HepG2 (cell line): ENCODE results near the gene APOA1. TPM values are rescaled to one million over a fixed set of nuclear protein-coding genes. Genes with fewer than 3 reads are reported as not detected.

ENCODE experiments used
- CBX2 ChIP-seq, 2 experiments: fragments of 200-600 bp in 1 of 2; sonication (generic); formaldehyde crosslinking in 1 of 2; IDR thresholded peaks; 2 replicates each; pipeline versions ENCODE4 v1.7.0 to v1.8.1; 2018 to 2022; ENCODE audit warnings: low read depth in 2 of 2, low read length in 1 of 2, mild to moderate bottlenecking in 1 of 2, missing genetic modification reagents in 1 of 2
- DPF2 ChIP-seq: sonication (generic); formaldehyde crosslinking; IDR thresholded peaks from 2 replicates; pipeline ENCODE4 v1.4.0; 2020; ENCODE audit warnings: mild to moderate bottlenecking, low read depth, missing genetic modification reagents, borderline replicate concordance
- ELF3 ChIP-seq: IDR thresholded peaks from 2 replicates; pipeline ENCODE4 v1.6.1; 2016; ENCODE audit warnings: missing genetic modification reagents, missing compliant biosample characterization
- IRX3 ChIP-seq: sonication (generic); formaldehyde crosslinking; IDR thresholded peaks from 2 replicates; pipeline ENCODE4 v1.8.1; 2023; ENCODE audit warnings: mild to moderate bottlenecking, low read depth, missing genetic modification reagents, borderline replicate concordance
- RFX3 ChIP-seq: IDR thresholded peaks from 2 replicates; pipeline ENCODE4 v1.6.1; 2016; ENCODE audit warnings: missing biosample characterization, missing genetic modification reagents
- SKI ChIP-seq: fragments of 450-650 bp; IDR thresholded peaks from one replicate; pipeline ENCODE4 v1.6.1; 2018; ENCODE audit warnings: mild to moderate bottlenecking; ENCODE audit not compliant: partially characterized antibody
- SNAPC2 ChIP-seq: sonication (generic); formaldehyde crosslinking; IDR thresholded peaks from 2 replicates; pipeline ENCODE4 v1.8.1; 2022; ENCODE audit warnings: mild to moderate bottlenecking, missing genetic modification reagents
- SOX6 ChIP-seq, 2 experiments: fragments of 450-650 bp in 1 of 2; sonication (generic) in 1 of 2; formaldehyde crosslinking in 1 of 2; IDR thresholded peaks; 2 replicates each; pipeline versions ENCODE4 v1.4.0 to v1.6.1; 2017 to 2020; ENCODE audit warnings: antibody characterized with exemption in 1 of 2, mild to moderate bottlenecking in 1 of 2, missing genetic modification reagents in 1 of 2
- ZNF431 ChIP-seq: sonication (generic); formaldehyde crosslinking; IDR thresholded peaks from 2 replicates; pipeline ENCODE4 v1.9.0; 2022; ENCODE audit warnings: missing genetic modification reagents, low read depth, mild to moderate bottlenecking, borderline replicate concordance
- ZNF468 ChIP-seq: sonication (generic); formaldehyde crosslinking; IDR thresholded peaks from 2 replicates; pipeline ENCODE4 v1.8.0; 2022; ENCODE audit warnings: mild to moderate bottlenecking, moderate library complexity, missing genetic modification reagents
- ZNF557 ChIP-seq: sonication (generic); formaldehyde crosslinking; IDR thresholded peaks from 2 replicates; pipeline ENCODE4 v1.4.0; 2020; ENCODE audit warnings: missing genetic modification reagents
- ZNF883 ChIP-seq: sonication (generic); formaldehyde crosslinking; IDR thresholded peaks from 2 replicates; pipeline ENCODE4 v1.5.1; 2020; ENCODE audit warnings: mild to moderate bottlenecking, missing genetic modification reagents; ENCODE audit errors: not compliant biosample characterization
- polyA plus RNA-seq, 8 experiments: library from polyadenylated mRNA; depleted of rRNA in 3 of 8; stranded (reverse) in 7 of 8; unstranded in 1 of 8; fragments of >200 nt; fragmentation: Illumina TruSeq in 4 of 8; extraction: Trizol in 4 of 8; gene quantifications; 2 replicates each; pipeline versions ENCODE4 v1.2.1 to v1.2.3, GENCODE V29; 2011 to 2016; ENCODE audit warnings: low read depth in 4 of 8, missing spikeins in 1 of 8, mixed read lengths in 1 of 8; ENCODE audit not compliant: insufficient read depth in 1 of 8
- total RNA-seq, 5 experiments: library from RNA; depleted of rRNA; stranded (reverse); fragments of >200 nt; fragmentation: Illumina TruSeq; extraction: Trizol; gene quantifications; 2 replicates each; pipeline ENCODE4 v1.2.3, GENCODE V29; 2016; ENCODE audit warnings: low read depth in 1 of 5
- TF ChIP-seq, protein P1 (sequence below): sonication (generic); formaldehyde crosslinking; IDR thresholded peaks from 2 replicates; pipeline ENCODE4 v1.4.0; 2020; ENCODE audit warnings: mild to moderate bottlenecking, missing genetic modification reagents
- TF ChIP-seq, protein P2 (sequence below): sonication (generic); formaldehyde crosslinking; IDR thresholded peaks from 2 replicates; pipeline ENCODE4 v1.9.0; 2021; ENCODE audit warnings: missing genetic modification reagents, mild to moderate bottlenecking, borderline replicate concordance
- TF ChIP-seq, protein P3 (sequence below): sonication (generic); formaldehyde crosslinking; IDR thresholded peaks from 2 replicates; pipeline ENCODE4 v1.5.1; 2020; ENCODE audit warnings: missing genetic modification reagents, mild to moderate bottlenecking, borderline replicate concordance
- TF ChIP-seq, protein P4 (sequence below): sonication (generic); formaldehyde crosslinking; IDR thresholded peaks from 2 replicates; pipeline ENCODE4 v1.4.0; 2020; ENCODE audit warnings: missing genetic modification reagents

The APOA1 gene
- total and polyA plus RNA-seq, 2 of the 13 experiments (the other 11 are each of a cell fraction or from before 2014, with no cell fraction given) = 1,973 to 5,485 TPM

DNA sequence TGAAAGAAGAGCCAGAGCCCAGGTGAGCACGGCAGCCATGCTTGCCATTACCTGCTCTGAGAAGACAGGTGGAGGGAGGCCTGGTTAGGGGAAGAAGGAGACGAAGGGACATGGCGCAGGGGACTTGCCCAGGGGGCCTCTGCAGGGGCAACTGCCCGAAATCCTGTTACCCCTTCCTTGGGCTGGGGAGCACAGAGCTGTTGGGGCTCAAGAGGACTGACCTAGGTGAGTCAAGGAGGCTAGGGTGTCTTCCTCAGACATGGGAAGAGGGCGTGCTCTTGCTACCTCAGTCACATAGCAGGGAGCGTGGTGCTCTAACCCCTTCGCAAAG is 45.6 kb downstream of the APOA1 start, which contains the start of gene APOA5 (continued):
- TF ChIP-seq, protein P1, sequence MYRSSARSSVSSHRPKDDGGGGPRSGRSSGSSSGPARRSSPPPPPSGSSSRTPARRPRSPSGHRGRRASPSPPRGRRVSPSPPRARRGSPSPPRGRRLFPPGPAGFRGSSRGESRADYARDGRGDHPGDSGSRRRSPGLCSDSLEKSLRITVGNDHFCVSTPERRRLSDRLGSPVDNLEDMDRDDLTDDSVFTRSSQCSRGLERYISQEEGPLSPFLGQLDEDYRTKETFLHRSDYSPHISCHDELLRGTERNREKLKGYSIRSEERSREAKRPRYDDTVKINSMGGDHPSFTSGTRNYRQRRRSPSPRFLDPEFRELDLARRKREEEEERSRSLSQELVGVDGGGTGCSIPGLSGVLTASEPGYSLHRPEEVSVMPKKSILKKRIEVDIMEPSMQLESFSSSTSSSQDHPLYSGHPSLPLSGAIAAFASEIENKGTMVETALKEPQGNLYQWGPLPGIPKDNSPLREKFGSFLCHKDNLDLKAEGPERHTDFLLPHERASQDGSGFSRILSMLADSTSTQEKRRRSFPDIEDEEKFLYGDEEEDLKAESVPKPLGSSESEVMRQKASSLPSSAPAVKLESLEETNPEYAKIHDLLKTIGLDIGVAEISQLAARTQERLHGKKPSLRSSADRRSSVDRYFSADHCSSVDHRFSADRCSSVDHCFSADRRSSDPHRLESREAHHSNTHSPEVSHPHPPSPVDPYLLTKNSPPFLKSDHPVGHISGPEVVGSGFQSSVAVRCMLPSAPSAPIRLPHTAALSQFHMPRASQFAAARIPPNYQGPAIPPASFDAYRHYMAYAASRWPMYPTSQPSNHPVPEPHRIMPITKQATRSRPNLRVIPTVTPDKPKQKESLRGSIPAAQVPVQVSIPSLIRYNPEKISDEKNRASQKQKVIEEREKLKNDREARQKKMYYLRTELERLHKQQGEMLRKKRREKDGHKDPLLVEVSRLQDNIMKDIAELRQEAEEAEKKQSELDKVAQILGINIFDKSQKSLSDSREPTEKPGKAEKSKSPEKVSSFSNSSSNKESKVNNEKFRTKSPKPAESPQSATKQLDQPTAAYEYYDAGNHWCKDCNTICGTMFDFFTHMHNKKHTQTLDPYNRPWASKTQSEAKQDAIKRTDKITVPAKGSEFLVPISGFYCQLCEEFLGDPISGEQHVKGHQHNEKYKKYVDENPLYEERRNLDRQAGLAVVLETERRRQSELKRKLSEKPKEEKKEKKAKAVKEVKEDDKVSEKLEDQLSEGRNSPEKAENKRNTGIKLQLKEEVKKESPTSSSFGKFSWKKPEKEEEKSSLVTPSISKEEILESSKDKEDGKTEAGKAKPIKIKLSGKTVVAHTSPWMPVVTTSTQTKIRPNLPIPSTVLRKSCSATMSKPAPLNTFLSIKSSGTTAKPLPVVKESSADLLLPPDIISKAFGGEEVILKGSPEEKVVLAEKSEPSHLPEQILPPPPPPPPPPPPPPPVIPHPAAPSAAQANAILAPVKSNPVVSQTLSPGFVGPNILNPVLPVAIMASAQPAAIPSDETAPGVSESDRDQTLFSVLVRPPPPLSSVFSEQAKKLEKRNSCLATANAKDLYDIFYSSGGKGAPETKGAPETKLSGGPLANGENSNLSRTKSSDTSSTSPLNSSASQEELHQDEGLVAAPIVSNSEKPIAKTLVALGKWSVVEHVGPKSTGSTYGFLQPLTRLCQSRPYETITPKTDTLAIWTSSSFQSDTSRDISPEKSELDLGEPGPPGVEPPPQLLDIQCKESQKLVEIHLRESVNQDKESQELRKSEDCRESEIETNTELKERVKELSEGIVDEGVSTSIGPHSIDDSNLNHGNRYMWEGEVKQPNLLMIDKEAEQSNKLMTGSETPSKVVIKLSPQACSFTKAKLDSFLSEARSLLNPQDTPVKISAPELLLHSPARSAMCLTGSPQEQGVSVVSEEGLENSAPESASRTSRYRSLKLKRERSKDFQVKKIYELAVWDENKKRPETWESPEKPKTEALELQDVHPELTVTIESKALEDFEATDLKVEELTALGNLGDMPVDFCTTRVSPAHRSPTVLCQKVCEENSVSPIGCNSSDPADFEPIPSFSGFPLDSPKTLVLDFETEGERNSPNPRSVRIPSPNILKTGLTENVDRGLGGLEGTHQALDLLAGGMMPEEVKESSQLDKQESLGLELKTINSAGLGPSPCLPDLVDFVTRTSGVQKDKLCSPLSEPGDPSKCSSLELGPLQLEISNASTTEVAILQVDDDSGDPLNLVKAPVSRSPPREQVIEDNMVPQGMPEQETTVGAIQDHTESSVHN (CRISPR knock-in tag) = no peak
- TF ChIP-seq CBX2 (IDR thresholded peaks at IDR 0.05; ENCODE audit: low read depth, low read length) (no peak), CBX2 (CRISPR knock-in tag; IDR thresholded peaks at IDR 0.05; ENCODE audit: low read depth) (no peak), SNAPC2 (no peak), ELF3 (CRISPR knock-in tag) (no peak), ZNF468 (CRISPR knock-in tag) (no peak), DPF2 (CRISPR knock-in tag) (no peak), SOX6 (IDR thresholded peaks at IDR 0.05) (no peak), SOX6 (CRISPR knock-in tag; IDR thresholded peaks at IDR 0.05) (no peak), SKI (no peak), IRX3 (CRISPR knock-in tag) (no peak), ZNF557 (CRISPR knock-in tag) (no peak), ZNF431 (CRISPR knock-in tag) (no peak), ZNF883 (CRISPR knock-in tag) (no peak), RFX3 (CRISPR knock-in tag) (no peak)
- TF ChIP-seq, protein P2, sequence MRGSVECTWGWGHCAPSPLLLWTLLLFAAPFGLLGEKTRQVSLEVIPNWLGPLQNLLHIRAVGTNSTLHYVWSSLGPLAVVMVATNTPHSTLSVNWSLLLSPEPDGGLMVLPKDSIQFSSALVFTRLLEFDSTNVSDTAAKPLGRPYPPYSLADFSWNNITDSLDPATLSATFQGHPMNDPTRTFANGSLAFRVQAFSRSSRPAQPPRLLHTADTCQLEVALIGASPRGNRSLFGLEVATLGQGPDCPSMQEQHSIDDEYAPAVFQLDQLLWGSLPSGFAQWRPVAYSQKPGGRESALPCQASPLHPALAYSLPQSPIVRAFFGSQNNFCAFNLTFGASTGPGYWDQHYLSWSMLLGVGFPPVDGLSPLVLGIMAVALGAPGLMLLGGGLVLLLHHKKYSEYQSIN (CRISPR knock-in tag) = no peak
- TF ChIP-seq, protein P3, sequence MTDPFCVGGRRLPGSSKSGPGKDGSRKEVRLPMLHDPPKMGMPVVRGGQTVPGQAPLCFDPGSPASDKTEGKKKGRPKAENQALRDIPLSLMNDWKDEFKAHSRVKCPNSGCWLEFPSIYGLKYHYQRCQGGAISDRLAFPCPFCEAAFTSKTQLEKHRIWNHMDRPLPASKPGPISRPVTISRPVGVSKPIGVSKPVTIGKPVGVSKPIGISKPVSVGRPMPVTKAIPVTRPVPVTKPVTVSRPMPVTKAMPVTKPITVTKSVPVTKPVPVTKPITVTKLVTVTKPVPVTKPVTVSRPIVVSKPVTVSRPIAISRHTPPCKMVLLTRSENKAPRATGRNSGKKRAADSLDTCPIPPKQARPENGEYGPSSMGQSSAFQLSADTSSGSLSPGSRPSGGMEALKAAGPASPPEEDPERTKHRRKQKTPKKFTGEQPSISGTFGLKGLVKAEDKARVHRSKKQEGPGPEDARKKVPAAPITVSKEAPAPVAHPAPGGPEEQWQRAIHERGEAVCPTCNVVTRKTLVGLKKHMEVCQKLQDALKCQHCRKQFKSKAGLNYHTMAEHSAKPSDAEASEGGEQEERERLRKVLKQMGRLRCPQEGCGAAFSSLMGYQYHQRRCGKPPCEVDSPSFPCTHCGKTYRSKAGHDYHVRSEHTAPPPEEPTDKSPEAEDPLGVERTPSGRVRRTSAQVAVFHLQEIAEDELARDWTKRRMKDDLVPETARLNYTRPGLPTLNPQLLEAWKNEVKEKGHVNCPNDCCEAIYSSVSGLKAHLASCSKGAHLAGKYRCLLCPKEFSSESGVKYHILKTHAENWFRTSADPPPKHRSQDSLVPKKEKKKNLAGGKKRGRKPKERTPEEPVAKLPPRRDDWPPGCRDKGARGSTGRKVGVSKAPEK (CRISPR knock-in tag) = no peak
- TF ChIP-seq, protein P4, sequence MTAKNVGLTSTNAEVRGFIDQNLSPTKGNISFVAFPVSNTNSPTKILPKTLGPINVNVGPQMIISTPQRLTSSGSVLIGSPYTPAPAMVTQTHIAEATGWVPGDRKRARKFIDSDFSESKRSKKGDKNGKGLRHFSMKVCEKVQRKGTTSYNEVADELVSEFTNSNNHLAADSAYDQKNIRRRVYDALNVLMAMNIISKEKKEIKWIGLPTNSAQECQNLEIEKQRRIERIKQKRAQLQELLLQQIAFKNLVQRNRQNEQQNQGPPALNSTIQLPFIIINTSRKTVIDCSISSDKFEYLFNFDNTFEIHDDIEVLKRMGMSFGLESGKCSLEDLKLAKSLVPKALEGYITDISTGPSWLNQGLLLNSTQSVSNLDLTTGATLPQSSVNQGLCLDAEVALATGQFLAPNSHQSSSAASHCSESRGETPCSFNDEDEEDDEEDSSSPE (CRISPR knock-in tag) = no peak
